Stomach (tissue), 9 donors: ENCODE measurements around the gene EPN2. TPM values are rescaled to one million over a fixed set of nuclear protein-coding genes. Genes with fewer than 3 reads are reported as not detected.
"Not testable (repeated sequence)": the region's sequence is repeated elsewhere in the genome, so short reads cannot be mapped to it uniquely, and the experiment has no call there.

ENCODE experiments used
- DNase-seq, 2 donors: peaks; one replicate each; pipeline versions ENCODE4 v3.0.0 to v3.0.0-alpha.2; 2013 to 2019
- H3K27ac ChIP-seq, 5 donors: fragments of 200-600 bp in 4 of 5; sonication (generic) in 4 of 5; one replicate each; pipeline ENCODE4 v1.5.1; 2013 to 2019; ENCODE audit warnings: mild to moderate bottlenecking in 1 of 5, moderate library complexity in 1 of 5
- H3K27me3 ChIP-seq, 3 donors: fragments of 200-600 bp; sonication (generic); one replicate each; pipeline ENCODE4 v1.5.1; 2017 to 2019; ENCODE audit warnings: mixed run types in 1 of 3
- H3K36me3 ChIP-seq, 4 donors: fragments of 200-600 bp; sonication (generic); 1 replicate in 3 of 4; 2 replicates in 1 of 4; pipeline ENCODE4 v1.5.1; 2016 to 2019
- H3K4me1 ChIP-seq, 4 donors: fragments of 200-600 bp; sonication (generic); one replicate each; pipeline ENCODE4 v1.5.1; 2016 to 2019
- H3K4me3 ChIP-seq, 4 donors: fragments of 200-600 bp; sonication (generic) in 3 of 4; one replicate each; pipeline ENCODE4 v1.5.1; 2016 to 2019; ENCODE audit warnings: mild to moderate bottlenecking in 1 of 4
- H3K9me3 ChIP-seq, 4 donors: fragments of 200-600 bp; sonication (generic); one replicate each; pipeline ENCODE4 v1.5.1; 2016 to 2019
- whole genome bisulfite sequencing, 5 donors: extraction: QIAGEN DNeasy Blood & Tissue Kit in 3 of 5; methylation state at CpG; one replicate each; pipeline versions ENCODE4 v1.1.5 to v1.1.7; 2013 to 2018; 5-methylcytosine and 5-hydroxymethylcytosine counted together
- intact Hi-C: fragments of 100-400 bp; cut with DNase I; formaldehyde crosslinking; loops from one replicate; pipeline ENCODE4 v1.15.1; 2023; ENCODE audit warnings: low total_unique reads
- polyA plus RNA-seq, 3 donors: library from polyadenylated mRNA; stranded (reverse); fragments of 200-250 nt; gene quantifications; one replicate each; pipeline ENCODE4 v1.2.3, GENCODE V29; 2013
- total RNA-seq, 5 donors: library from RNA; depleted of rRNA; stranded (reverse); fragments of >200 nt; gene quantifications; one replicate each; pipeline versions ENCODE4 v1.1.0 to v1.2.3, GENCODE V29; 2014 to 2016
- donor health status: healthy with polysubstance abuse.
- donor health status: Bipolar disorder and iron deficiency.
- donor health status: healthy.

EPN2 gene
- total and polyA plus RNA-seq, 8 donors, result 10.7 to 71.9 (median 25.7) TPM

GRCh38 chr17:19216148-19216926 lies 20.8 kb upstream of the EPN2 start:
- H3K27me3 ChIP-seq, H3K4me3 ChIP-seq, H3K36me3 ChIP-seq, DNase-seq, intact Hi-C loops, H3K27ac ChIP-seq, H3K4me1 ChIP-seq, H3K9me3 ChIP-seq: not testable (repeated sequence)
- WGBS, 5 donors, result no CpG with 5 or more reads among the region's 13 CpGs

GRCh38 chr17:19218914-19219313 lies 18.3 kb upstream of the EPN2 start:
- DNase-seq, H3K9me3 ChIP-seq, H3K4me1 ChIP-seq, H3K27ac ChIP-seq, H3K27me3 ChIP-seq, H3K36me3 ChIP-seq, H3K4me3 ChIP-seq, intact Hi-C loops: not testable (repeated sequence)
- whole genome bisulfite sequencing, 5 donors, result no CpG with 5 or more reads among the region's 2 CpGs

DNA sequence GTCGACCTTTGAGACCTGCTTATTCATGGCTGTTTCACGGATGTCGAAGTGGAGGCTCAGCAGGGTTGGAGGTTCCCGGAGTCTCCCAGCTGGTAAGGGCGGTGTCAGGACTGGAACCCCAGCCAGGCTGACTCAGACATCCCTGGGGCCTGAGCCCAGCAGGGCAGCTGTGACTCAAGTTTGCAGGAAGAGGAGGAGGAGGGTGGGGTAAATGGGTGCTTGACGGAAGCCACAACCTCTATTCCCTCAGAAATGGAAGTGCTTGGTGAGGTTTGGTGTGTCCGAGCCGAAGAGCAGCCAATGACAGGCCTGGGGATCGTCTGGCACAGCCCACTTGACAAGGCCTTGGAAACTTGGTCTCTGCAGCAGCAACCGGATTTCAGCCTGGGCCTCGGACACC lies 17.8 kb upstream of the EPN2 start:
- H3K4me3 ChIP-seq, DNase-seq, H3K9me3 ChIP-seq, H3K4me1 ChIP-seq, intact Hi-C loops, H3K27me3 ChIP-seq, H3K36me3 ChIP-seq, H3K27ac ChIP-seq: not testable (repeated sequence)
- no CpG with 5 or more reads among the region's 11 CpGs for WGBS, 5 donors

DNA sequence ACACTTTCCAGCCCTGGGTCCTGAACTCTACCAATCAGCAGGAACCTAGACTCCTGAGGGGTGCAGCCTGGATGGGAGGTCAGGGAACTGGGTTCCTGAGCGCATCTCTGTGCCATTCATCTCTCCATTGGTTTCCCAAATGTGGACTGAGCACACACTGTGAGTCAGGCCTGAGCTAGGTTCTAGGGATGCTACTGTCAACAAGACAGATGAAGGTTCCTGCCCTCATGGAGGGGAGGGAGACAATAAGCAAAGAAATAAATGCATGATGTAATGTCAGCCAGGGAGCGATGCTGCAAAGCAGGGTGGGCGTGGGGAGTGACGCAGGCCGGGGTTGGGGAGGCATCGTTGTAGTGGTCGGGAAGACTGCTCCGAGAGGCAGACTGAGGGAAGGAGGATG lies 17.0 kb upstream of the EPN2 start:
- H3K36me3 ChIP-seq, H3K9me3 ChIP-seq, H3K4me3 ChIP-seq, intact Hi-C loops, H3K27ac ChIP-seq, H3K27me3 ChIP-seq, DNase-seq, H3K4me1 ChIP-seq: not testable (repeated sequence)
- WGBS, 5 donors, result no CpG with 5 or more reads among the region's 8 CpGs

- H3K4me1 ChIP-seq, H3K27ac ChIP-seq, H3K9me3 ChIP-seq, DNase-seq, intact Hi-C loops, H3K27me3 ChIP-seq, H3K4me3 ChIP-seq, H3K36me3 ChIP-seq: not testable (repeated sequence)
- no CpG with 5 or more reads among the region's 12 CpGs for WGBS, 5 donors
These were observed 10.3 kb upstream of the EPN2 start for GRCh38 chr17:19226610-19227588.

DNA sequence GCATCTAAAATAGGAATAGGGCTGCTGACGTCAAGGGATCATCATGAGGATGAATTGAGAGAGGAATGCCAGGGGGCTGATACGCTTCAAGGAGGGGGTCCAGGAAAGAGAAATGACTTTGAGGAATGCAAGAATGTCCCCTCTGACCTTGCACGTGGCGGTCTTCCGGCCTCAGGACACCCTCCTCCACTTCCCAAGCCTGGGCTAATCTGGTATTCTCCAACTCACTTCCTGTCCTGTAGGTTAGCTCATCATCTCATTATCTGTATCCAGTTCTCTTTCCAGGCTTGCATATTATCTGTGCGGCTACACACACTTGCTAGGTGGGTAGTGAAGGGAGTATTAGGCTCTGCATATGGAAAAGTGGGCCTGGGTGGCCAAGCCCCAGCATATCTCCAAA lies 2.5 kb upstream of the EPN2 start:
- H3K36me3 ChIP-seq, intact Hi-C loops, H3K4me3 ChIP-seq, DNase-seq, H3K27ac ChIP-seq, H3K9me3 ChIP-seq, H3K27me3 ChIP-seq: not testable (repeated sequence)
- 66 to 80% (median 73%) methylated on average over 1 to 4 of the region's 6 CpGs; no CpG with 5 or more reads in 1 of the 5 donors for WGBS, 5 donors
- peaks cover 9 to 19% (median 12%) of the 10 kb centered on the region in 4 donors for H3K4me1 ChIP-seq

- H3K36me3 ChIP-seq, DNase-seq, H3K9me3 ChIP-seq, intact Hi-C loops, H3K27me3 ChIP-seq: not testable (repeated sequence)
- Histone ChIP-seq H3K27ac (peak overlapping the region in 2 of 5 donors; percentile 88 to 89), H3K4me3 (peak overlapping the region in 3 of 4 donors; percentile 93 to 99 (median 99)), H3K4me1 (peaks cover 9 to 35% (median 16%) of the 10 kb centered on the region in 4 donors)
- no CpG with 5 or more reads among the region's 32 CpGs for WGBS, 5 donors
These were observed 621 bp upstream of the EPN2 start for GRCh38 chr17:19236351-19237138.
